Epithelial cell of prostate (primary cell): ENCODE data around the gene MACROH2A1.
"Not testable (repeated sequence)": the region's sequence is repeated elsewhere in the genome, so short reads cannot be mapped to it uniquely, and the experiment has no call there.

Experiments used
- DNase-seq: peaks from one replicate; pipeline ENCODE4 v3.0.0-alpha.2; 2011; ENCODE audit warnings: low read depth, low spot score
- H3K27ac ChIP-seq: fragments of 450-650 bp; 2 replicates; pipeline ENCODE4 v1.5.1; 2017; ENCODE audit warnings: mild to moderate bottlenecking

MACROH2A1 gene

DNA sequence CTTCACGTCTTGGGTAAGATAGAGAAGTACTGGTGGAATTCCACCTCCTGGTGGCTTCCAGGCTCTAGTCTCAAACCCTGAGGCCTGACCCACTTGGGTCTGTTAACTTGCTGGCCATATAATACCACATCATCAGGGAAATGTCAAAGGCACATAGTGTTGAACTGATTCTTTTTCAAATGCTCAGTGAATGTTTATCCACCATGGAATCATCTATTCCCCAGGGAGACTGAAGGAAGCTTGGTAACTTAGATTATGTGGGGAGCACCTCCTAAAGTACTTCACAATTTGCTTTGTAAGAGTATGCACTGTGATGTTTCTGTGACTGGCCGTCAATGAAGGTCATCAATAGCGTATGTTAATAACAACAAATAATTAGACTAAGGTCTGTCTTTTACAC lies 16.1 kb downstream of the MACROH2A1 start:
- no peak overlapping the region for H3K27ac ChIP-seq
- no peak for DNase-seq

DNA sequence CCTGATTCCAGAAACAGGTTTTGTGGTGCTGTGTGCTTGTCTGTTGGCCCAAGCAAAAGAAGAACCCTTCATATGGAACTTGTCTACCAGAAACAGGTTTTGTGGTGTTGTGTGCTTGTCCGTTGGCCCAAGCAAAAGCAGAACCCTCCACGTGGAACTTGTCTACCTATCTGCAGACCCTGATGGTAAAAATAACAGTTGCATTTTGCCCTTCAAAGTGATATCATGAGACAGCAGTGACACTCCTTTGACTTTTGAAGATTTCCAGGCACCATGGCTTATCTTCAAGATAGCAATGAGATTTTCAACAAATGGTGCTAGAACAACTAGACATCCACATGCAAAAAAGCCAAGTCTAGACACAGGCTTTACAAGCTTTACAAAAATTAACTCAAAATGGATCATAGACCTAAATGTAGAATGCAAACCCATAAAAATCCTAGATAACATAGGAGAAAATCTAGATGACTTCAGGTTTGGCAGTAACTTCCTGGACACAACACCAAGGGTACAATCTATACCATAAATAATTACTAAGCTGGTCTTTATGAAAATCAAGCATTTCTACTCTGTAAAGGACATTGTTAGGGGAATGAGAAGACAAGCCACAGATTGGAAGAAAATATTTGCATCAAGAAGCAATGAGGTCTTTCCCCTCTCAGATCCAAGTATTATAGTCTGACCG lies 16.8 kb downstream of the MACROH2A1 start:
- no peak overlapping the region for H3K27ac ChIP-seq
- no peak for DNase-seq

DNA sequence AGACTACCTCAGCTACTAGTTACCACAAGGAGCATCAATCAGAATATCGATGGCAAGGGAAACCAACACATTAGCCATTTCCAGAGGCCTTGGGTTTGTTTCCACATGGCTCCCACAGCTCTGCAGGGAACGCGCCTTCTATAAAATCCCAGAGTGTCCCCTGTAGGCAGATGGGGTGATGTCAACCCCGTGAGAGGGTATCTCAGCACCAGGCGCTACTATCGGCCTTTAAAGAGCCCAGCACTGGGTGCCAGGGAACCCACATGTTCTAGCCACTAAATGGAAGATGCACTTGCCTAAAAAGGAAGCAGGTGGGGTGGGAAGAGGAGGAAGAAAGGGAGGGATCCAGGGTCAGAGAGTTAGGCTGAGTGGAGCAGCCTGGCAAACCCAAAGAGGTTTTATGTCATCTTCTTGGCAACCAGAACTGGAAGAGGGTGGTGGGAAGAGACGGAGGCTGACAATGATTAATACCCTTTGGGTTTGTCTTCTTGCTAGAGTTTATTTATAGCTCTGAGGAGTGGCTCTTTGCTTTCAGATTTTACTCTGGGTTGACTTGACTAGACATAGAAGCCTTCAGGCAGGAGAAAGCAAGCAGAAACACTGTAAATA lies 19.9 kb downstream of the MACROH2A1 start:
- DNase-seq: peak; percentile 41
- peak overlapping the region; percentile 63 for H3K27ac ChIP-seq

DNA sequence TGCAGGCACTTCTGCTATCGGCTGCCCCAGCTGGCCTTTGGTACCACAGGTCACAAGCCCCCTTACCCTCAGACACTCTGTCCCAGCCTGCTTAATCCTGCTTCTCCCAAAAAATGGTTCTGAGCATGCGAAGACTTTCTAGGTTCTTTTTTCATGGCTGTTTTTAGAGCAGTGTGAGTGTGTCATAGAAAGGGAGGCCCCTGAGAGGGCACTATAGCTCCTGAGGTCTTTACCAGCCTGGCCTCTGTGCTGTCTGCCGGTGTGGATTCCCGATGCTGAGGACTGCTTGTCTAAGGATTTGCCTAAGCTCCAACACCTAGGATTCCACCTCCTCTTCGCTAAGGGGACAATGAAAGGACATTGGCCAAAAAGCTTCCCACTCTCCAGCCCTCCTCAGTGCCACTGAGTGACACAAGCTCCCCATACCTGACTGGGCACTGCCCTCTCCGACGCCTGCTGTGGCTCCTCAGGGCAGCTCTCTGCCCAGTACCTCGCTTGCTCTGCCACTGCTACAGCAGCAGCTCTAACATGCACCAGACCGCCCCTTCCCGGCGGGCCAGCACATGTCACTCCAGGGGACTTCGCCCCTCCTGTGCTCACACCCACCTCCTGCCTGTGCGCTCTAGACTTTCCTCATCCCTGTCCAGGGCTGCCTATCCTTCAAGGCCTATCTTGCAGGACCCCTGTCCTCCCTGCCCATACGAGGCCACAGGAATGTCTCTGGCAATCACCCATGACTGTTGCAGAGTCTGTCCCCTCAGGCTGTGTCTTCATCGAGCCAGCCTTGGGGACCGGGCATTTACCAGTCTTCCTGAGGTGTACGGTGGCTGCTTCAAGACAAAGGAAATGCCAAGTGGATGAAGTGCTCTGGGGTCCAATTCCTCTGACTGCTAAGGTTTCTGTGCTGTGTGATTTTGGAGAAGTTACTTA lies 21.0 kb downstream of the MACROH2A1 start:
- peak overlapping the region; percentile 63 for H3K27ac ChIP-seq

DNA sequence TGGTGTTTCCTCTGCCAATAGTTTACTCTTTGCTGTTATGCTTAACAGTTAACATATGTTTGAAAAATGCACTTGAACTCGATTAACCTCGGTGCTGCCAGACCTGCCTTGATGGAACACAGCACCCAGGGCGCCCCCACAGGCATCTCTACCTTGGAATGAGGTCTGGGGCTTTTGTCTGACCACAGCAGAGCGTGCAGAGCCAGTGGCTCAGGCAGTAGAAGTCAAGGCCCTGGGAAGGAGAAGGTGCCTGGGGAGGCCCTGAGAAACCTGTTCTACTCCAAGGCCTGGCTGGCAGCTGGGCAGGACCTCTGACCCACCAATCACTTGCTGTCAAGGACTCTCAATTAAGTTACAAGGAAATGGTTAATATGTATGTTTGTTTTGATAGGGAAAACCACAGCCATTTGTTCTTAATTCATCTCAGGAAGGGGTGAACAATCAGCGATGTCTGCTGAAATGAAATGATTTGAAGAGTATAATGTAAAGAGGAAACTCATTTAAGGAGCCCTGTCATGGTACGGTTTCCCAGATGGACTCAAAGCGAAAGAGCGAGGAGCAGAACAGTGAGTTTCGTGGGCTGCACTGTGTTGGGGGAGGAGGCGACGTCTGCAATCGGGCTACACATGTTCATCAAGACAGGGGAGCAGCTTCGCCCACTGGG lies 21.9 kb downstream of the MACROH2A1 start:
- H3K27ac ChIP-seq: no peak overlapping the region
- DNase-seq: no peak

More for the DNA sequence above, 21.0 kb downstream of the MACROH2A1 start:
- DNase-seq: no peak

DNA sequence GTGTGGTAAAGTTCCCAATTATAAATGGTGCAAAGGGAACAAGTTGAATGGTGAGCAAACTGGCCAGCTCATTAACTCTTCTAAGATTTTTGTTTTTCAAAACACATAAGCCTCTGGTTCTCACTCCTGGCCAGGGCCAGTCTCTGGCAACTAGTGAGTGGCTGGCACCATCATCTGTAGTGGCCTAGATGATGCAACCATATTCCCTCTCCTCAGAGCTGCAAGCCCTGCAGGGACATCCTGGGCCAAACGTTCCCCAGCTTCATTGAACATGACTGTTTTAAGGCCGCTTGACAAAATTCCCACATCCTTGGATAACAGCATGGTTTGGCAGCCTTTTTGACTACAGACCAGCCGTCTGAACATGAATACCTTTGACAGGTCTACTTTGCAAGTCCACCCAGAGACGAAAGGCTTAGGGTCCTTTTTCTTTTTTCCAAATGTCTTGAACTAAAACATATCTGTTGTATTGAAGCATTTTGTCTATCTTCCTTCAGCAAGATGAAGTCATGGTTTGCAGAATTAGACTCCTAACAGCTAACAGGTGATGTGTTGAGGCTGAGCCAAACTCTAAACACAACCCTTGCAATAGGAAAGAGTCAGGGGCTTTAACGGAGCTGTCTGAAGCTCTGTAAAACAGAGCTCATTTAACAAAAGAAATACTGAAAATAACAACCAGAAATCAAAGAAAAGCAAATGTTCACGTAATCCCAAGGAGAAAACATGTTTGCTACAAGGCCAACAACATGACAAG lies 23.8 kb downstream of the MACROH2A1 start:
- peak overlapping the region; percentile 7 for H3K27ac ChIP-seq
- DNase-seq: no peak

DNA sequence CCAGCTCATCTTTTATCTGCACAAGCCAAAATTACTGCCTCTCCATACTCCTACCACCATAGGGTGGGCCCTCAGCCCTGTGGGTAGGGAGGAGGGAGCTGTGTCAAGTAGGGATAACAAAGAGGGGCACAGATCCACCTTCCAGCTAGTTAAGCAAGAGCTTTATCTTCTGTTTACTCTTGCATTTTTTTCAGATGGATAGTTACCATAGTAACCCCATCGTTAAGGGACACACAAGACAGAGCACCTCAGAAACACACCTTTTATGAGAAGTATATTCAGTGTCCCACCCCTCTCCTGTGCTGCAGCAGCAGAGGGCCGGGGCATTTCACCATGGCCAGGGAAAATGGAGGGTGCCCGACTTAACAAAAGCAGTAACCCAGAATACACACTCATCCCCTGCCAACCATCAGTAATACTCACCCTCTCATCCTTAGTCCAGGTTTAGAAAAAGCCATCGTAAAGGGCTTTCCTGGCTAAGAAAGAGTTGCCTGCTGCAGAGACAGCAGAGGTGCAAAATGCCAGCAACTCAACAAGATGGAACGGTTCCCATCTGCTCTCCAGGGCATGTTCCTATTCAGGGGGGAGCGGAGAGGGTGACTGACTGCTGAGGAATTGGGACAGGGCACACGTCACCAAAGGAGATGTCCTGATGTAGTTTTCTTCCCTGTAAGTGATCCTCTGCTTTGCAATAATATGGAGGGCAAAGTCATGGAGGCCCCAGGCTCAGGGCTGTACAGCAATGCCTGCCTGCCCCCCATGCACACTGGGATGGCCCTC lies 25.1 kb downstream of the MACROH2A1 start:
- DNase-seq: no peak

DNA sequence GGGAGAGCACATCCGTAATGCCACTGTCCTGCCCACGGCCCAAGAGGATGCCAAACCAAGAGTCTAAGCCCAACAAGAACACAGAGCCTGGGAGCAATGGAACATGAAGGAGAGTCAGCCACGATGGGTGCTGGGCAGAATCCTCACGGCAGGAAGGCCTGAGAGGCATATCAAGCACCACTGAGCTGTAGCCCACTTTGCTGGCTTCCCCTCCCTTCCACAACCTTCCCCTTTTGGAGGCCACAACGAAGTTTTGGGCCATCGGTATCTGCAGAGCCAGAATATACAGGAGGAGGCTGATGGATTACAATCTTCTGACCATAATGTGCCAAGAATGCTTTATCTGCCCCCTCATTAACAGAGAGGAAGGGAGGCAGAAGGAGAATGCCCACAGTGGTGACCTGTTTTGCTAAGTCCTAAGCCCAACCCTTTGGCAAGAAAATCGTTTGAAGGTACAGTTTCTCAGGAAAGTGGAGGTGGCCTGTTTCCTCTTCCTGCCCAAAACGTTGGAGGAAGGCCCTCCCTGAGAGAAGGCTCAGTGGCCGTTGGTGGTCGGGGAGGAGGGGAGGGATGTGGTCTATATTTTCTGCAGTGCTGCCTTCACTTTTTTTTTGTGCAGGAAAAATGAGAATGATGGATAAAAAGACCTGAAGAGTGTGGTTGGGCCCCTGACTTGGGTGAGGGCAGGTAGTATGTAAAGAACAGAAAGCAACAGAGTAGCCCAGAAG lies 26.2 kb downstream of the MACROH2A1 start:
- no peak for DNase-seq
- H3K27ac ChIP-seq: no peak overlapping the region

More for the DNA sequence above, 25.1 kb downstream of the MACROH2A1 start:
- no peak overlapping the region for H3K27ac ChIP-seq

DNA sequence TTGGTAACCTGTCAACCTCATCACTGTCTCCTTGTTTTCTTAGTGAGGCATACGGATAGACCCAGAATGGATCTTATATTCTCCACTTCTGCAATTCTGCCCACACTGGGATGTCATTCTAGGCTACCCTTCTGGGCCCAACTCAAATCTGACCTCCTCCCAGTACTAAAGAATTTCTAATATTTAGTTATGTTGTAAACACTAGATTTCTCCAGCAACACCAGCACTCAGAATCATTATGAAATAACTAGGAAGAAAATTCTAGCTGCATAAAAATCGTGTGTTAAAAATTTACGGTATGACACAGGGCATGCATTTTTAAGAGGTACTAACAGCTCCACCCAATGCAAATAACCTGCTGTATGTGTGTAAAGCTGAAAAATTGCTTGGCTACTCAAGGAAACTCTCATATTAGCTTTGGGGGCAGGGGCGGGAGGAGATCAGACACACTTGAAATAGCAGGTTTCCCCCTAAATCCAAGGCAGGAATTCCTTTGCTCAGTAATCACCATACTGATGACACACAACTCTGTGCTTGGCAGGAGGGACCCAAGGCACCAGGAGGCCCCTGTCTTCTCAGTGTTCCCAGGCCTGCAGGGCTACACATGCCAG lies 27.3 kb downstream of the MACROH2A1 start:
- H3K27ac ChIP-seq: no peak overlapping the region

DNA sequence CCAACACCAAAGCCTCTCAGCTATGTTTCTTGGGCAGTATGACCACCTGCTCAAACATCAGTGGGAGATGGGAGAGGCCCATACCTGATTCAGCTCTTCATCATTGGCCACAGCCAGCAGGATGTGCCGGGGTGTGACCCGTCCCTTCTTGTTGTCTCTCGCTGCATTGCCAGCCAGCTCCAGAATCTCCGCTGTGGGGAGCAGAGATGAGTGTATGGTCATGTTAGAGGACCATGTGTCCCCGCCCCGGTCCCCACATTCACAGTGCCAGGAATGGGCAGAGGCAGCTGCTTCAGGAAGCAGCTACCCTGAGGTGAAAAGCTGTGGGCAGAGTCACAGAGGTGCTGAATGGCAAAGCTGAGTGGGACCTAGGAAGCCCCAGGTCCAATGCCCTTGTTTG lies 29.1 kb downstream of the MACROH2A1 start:
- no peak for DNase-seq
- no peak overlapping the region for H3K27ac ChIP-seq

More for the DNA sequence above, 27.3 kb downstream of the MACROH2A1 start:
- no peak for DNase-seq

DNA sequence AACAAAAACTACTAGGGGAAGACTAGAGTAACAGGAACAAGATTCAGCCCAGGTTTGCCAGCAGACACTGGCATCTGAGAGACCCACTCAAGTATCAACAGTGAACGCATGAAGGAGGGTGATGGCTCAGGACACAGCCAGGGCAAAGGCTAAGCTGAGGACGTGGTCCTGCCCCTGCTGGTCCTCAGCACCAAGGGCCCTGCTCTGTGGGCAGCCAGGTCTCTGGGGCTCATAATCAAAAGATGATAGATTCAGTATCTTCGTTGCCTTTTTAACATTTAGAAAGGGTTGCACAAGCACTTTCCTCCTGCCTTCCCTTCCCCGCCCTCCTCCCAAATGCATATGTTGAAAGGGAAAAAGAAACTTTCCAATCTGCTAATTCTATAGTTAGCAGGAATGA lies 31.5 kb downstream of the MACROH2A1 start:
- no peak for DNase-seq
- no peak overlapping the region for H3K27ac ChIP-seq

DNA sequence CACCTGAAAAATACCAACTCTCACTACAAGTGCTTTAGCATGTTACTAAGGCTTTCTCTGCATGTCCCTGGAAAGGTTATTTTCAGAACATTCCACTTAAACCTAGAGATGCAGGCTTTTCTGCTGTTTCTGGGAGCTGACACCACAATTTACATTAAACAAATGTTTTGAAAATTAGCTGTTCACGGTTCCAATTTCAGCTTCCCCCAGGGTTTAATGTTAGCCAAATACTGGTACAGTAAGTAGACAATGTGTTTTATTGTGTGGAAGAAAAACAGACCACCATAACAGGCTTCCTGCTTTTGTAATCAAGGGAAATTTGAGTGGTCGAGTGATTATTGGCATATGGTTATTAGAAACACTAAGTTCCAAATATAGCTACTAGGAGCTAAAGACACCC lies 32.0 kb downstream of the MACROH2A1 start:
- no peak for DNase-seq
- no peak overlapping the region for H3K27ac ChIP-seq

DNA sequence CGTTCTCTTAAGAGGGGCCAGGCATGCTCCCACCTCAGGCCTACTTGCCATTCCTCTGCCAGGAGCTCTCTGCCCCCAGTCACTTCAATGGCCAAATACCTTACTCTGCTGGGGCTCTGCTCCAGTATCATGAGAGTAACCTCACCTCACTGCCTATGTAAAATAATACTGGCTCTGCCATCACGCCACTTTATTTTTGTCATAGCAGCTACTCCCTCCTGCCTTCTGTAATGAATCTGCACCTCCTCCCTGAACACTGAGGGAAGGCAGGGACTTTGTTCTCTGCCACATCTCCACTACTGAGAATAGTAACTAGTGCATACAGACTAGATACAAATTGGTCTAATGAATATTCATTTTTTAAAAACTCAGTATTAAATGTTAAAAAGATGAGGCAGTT lies 33.8 kb downstream of the MACROH2A1 start:
- H3K27ac ChIP-seq: no peak overlapping the region
- DNase-seq: no peak

DNA sequence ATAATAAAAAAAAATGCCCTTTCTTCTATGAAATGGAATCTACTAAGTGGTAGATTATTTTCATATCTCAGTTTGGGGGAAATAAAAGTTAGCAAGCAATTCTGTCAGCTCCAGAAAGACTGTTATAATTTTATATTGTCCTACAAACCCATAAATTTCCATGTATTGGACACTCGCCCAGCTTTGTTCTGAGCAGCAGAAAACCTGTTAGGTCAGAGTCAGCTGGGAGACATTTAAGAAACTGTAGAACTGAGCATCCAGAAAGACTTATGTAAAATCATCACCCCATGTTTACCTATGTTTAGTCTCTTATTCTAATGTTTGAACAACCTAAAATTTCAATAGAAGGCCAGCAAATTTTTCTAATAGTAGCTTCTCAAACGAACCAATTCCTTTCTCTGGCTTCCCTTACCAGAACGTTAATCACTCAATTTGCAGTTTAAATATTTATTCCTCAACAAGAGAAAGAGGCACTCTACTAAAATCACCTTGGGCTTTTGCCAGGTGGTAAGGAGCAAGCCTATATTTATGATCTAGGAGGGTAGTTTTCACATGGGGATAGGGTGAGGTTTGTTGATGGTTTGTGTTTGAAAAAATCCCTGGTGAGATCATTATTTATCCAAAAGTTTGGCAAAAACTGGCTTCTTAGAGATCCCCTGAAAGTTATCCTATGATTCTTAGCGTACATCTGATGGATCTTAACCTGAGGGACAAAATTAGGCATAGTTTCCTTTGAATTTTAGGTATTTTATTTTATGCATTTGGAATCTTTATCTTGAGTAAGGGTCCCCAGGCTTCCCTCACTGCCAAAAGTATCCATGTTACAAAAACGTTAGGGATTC lies 34.4 kb downstream of the MACROH2A1 start:
- no peak for DNase-seq
- H3K27ac ChIP-seq: no peak overlapping the region

DNA sequence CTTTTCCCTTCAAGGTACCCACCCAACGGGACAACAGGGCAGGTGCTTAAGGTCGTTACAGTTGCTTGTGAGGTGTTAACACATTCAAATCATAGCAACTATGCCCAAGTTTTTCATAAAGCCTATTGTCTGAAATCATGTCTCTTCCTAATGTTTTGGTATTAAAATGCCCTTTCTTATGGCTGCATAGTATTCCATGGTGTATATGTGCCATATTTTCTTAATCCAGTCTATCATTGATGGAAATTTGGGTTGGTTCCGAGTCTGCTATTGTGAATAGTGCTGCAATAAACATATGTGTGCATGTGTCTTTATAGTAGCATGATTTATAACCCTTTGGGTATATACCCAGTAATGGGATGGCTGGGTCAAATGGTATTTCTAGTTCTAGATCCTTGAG lies 35.7 kb downstream of the MACROH2A1 start:
- not testable (repeated sequence) for H3K27ac ChIP-seq, DNase-seq

DNA sequence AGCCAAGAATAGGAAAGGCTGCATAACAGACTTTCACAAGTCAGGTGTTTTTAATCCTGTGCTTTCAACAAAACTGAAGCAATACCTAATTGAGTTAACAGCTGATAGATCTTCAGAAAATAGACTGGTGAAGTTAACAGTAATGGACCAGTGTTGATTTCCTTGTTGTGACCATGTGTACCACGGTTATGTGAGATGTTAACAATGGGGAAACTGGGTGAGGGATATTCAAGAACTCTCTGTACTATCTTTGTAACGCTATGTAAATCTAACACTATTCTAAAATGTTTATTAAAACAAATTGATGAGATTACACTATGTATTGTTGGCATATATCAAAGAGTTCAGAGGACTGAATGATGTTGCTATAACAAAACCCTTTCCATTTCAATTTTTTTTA lies 36.9 kb downstream of the MACROH2A1 start:
- no peak for DNase-seq
- H3K27ac ChIP-seq: no peak overlapping the region
